GM12865 (cell line): Measurements from ENCODE around the gene CMA1.
A peak's percentile ranks its signal among the peaks of the same experiment; 100 is the strongest.
"Not testable (repeated sequence)": the region's sequence is repeated elsewhere in the genome, so short reads cannot be mapped to it uniquely, and the experiment has no call there.

Experiments used
- DNase-seq: peaks from one replicate; pipeline ENCODE4 v3.0.0; 2010; ENCODE audit warnings: low read depth
- H3K4me3 ChIP-seq: 2 replicates; pipeline ENCODE4 v1.5.1; 2011; ENCODE audit warnings: mild to moderate bottlenecking, low read depth, low read length, control low read depth
- TF ChIP-seq, protein P1 (sequence below): IDR thresholded peaks from 2 replicates; pipeline ENCODE4 v1.5.1; 2011; ENCODE audit warnings: low read length, control low read depth, low read depth, inconsistent platforms; ENCODE audit not compliant: insufficient read depth; ENCODE audit errors: missing control alignments

The CMA1 gene, protein sequence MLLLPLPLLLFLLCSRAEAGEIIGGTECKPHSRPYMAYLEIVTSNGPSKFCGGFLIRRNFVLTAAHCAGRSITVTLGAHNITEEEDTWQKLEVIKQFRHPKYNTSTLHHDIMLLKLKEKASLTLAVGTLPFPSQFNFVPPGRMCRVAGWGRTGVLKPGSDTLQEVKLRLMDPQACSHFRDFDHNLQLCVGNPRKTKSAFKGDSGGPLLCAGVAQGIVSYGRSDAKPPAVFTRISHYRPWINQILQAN

DNA sequence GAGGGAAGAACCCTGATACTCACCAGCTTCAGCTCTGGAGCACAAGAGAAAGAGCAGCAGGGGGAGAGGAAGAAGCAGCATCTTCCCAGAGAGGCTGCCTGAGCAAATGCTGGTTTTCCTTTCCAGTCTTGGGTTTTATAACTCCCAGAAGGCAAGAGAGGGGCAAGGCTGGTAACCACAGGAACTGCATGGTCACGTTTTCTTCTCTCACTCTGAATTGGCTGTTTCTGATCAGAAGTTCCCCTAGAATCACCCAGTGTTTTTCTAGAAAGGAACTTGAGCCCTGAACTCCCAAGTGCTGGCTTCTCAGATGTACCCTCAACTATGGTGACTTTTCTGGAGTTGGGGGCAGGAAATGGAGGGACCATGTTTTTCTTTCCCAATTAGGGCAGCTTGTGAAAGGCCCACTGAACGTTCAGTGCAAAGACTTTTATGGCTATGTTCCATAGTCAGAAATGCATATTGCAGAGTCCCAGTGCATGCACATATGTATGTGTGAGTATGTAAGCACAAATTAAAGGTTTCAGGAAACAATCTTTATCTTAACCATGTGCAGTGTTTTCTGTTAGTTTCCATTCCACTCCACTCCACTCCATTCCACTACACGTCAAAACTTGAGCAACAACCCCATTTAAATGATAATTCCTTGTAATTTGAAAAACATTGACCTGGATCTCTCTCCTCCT lies at the start of gene CMA1:
TSS of gene CMA1 (minus strand) at position 111 of the 686 bp plus-strand sequence. CDS start at position 81, 30 bp downstream.
- TF ChIP-seq, protein P1, sequence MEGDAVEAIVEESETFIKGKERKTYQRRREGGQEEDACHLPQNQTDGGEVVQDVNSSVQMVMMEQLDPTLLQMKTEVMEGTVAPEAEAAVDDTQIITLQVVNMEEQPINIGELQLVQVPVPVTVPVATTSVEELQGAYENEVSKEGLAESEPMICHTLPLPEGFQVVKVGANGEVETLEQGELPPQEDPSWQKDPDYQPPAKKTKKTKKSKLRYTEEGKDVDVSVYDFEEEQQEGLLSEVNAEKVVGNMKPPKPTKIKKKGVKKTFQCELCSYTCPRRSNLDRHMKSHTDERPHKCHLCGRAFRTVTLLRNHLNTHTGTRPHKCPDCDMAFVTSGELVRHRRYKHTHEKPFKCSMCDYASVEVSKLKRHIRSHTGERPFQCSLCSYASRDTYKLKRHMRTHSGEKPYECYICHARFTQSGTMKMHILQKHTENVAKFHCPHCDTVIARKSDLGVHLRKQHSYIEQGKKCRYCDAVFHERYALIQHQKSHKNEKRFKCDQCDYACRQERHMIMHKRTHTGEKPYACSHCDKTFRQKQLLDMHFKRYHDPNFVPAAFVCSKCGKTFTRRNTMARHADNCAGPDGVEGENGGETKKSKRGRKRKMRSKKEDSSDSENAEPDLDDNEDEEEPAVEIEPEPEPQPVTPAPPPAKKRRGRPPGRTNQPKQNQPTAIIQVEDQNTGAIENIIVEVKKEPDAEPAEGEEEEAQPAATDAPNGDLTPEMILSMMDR, result no peak
- peak; percentile 52 for DNase-seq
- H3K4me3 ChIP-seq, result no peak within 1 kb of the TSS

DNA sequence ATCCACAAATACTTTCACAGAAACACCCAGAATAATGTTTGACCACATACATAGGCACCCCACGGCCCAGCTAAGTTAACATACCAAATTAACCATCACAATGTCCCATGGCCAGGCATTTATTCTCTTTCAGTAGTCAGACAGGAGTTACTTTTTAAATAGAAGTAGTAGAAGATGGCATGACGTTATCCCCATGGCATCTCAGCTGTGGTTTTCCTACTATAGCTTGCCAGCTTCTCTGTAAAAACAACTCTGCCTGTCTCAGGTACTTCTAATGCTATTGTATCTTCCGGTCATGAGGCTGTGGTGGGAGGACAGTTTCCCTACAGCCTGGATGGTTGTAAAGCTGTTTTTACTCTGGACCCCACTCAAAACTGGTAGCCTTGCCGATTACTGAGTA lies 48.7 kb upstream of the CMA1 start:
- TF ChIP-seq, protein P1, result no peak
- DNase-seq, result no peak
- H3K4me3 ChIP-seq, result no peak overlapping the region

DNA sequence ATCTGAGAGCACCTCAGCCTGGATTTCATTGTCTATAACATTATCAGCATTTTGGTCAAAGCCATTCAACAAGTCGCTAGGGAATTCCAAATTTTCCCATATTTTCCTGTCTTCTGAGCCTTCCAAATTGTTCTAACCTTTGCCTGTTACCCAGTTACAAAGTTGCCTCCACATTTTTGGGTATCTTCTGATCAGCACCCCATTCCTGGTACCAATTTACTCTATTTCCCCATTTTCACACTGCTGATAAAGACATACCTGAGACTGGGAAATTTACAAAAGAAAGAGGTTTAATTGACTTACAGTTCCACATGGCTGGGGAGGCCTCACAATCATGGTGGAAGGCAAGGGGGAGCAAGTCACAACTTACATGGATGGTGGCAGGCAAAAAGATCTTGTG lies 41.0 kb upstream of the CMA1 start:
- DNase-seq, H3K4me3 ChIP-seq: not testable (repeated sequence)

DNA sequence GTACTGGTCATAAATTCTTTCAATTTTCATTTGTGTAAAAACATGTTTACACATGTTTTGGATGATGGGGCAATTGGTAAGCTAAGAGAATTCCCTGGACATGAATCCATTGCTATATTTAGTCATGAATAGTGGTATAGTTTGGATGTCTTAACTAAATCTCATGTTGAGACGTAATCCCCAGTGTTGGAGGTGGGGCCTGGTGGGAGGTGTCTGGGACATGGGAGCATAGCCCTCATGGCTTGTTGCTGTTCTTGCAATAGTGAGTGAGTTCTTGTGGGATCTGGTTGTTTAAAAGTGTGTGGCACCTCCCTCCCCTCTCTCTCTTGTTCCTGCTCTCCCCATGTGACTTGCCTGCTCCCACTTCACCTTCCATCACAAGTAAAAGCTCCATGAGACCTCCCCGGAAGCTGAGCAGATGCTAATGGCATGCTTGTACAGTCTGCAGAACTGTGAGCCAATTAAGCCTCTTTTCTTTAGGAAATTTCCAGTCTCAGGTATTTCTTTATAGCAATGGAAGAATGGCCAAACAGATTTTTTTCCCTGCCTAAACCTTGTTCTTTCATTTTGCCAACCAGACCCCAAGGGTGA lies 34.4 kb upstream of the CMA1 start:
- DNase-seq, result no peak
- H3K4me3 ChIP-seq, result no peak overlapping the region
- TF ChIP-seq, protein P1, result no peak

DNA sequence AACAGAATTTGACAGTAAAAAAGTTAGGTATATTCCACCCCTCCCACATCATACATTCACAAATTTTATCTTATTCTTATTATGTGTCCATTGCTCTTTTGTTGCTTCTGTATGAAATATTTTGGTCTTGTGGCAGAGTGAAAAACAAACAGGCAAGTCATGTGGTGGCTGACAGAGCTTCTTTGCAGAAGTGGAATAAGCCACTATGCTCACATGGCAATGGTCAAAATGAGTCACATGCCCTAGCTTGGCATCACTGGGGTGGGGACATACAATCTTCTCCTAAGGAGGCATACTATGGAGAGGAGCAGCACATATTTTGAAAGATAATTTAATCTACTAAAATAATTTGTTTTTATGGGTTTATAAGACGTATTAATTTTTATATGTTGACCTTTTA lies 27.7 kb upstream of the CMA1 start:
- TF ChIP-seq, protein P1, result no peak
- no peak overlapping the region for H3K4me3 ChIP-seq
- DNase-seq, result peak; percentile 17

DNA sequence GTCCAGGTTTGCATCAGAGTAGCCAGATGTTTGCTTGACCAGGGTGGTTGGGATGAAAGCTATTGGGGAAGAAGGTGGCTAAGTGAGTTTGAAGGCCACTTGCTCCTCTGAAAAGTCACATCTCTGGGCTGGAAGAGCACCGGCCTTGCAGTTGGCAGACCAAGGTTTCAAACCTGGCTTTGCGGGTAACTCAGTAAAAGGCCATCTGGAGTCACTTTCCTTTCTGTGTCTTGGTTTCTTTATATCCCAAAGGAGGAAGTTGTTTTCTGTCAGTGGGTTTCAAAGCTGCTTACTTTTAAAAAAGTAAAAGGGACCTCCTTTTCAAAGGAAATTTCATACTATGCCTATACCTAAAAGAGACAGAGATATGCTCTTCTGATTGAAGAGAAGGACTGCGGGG lies 26.2 kb upstream of the CMA1 start:
- DNase-seq, result no peak
- TF ChIP-seq, protein P1, result no peak
- H3K4me3 ChIP-seq, result no peak overlapping the region

DNA sequence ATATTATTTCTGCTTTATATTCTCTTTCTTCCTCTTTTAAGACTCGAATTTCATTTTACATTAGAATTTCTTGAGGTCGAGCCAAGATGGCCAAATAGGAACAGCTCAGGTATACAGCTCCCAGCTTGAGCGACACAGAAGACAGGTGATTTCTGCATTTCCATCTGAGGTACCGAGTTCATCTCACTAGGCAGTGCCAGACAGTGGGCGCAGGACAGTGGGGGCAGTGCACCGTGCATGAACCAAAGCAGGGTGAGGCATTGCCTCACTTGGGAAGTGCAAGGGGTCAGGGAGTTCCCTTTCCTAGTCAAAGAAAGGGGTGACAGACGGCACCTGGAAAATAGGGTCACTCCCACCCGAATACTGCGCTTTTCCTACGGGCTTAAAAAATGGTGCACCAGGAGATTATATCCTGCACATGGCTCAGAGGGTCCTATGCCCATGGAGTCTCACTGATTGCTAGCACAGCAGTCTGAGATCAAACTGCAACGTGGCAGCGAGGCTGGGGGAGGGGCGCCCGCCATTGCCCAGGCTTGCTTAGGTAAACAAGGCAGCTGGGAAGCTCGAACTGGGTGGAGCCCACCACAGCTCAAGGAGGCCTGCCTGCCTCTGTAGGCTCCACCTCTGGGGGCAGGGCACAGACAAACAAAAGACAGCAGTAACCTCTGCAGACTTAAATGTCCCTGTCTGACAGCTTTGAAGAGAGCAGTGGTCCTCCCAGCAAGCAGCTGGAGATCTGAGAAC lies 18.0 kb upstream of the CMA1 start:
- not testable (repeated sequence) for H3K4me3 ChIP-seq, DNase-seq
